ENCODE results near the gene CDH2.

Gene CDH2

DNA sequence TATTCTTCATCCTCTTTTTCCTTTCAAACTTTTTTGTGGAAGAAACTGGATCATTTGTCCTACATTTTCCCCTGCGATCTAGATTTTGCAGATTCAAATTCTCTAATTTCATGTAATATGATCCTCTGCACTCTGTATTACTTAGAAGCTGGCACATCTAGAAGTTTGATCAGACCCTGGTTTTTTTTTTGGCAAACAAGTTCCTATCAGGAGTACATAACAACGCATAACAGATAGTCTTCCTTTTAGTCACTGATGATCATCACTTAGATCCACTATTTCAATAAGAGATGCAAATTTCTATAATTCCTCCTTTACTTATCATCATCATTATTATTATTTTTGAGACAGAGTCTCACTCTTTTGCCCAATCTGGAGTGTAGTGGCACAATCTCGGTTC, 117.1 kb downstream of the CDH2 start:
- H3K4me2 ChIP-seq (ENCODE audit: low read length) = no peak overlapping the region
- H3K9ac ChIP-seq (ENCODE audit: low read depth, low read length) = no peak overlapping the region
- no peaks in the 10 kb centered on the region for H3K27me3 ChIP-seq (ENCODE audit: control insufficient read depth, insufficient read depth, low read length)
- peaks cover 42% of the 10 kb centered on the region for H3K4me1 ChIP-seq (ENCODE audit: control insufficient read depth, insufficient read depth, low read length)
- H3K36me3 ChIP-seq (ENCODE audit: insufficient read depth, low read length) = no peaks in the 10 kb centered on the region
- H3K9me3 ChIP-seq (replicated peaks; ENCODE audit: low read length) = no peaks in the 10 kb centered on the region
- no peak overlapping the region for H3K4me3 ChIP-seq (ENCODE audit: low read length)

DNA sequence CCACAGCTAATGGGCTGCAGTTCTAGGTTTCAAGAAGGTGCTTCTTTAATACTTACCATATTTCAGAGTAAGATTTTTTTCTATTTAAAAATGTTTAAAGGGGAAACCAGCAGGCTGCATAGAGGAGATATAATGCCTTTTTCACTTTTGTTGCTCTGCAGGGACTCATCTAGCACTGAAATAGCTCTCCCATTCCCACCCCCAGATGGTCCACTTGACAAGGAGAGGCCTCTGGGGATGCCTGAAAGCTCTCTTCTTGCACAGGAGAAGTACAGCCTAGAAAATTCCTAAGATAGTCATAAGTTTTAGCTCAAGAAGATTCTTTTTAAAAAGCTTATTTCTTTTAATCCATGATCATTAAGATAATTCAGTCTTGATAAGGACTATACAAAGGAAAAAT, 126.4 kb downstream of the CDH2 start:
- H3K4me2 ChIP-seq (ENCODE audit: low read length) = no peak overlapping the region
- H3K27me3 ChIP-seq (ENCODE audit: control insufficient read depth, insufficient read depth, low read length) = no peaks in the 10 kb centered on the region
- no peaks in the 10 kb centered on the region for H3K36me3 ChIP-seq (ENCODE audit: insufficient read depth, low read length)
- peaks cover 13% of the 10 kb centered on the region for H3K4me1 ChIP-seq (ENCODE audit: control insufficient read depth, insufficient read depth, low read length)
- H3K9ac ChIP-seq (ENCODE audit: low read depth, low read length) = no peak overlapping the region
- no peaks in the 10 kb centered on the region for H3K9me3 ChIP-seq (replicated peaks; ENCODE audit: low read length)
- no peak overlapping the region for H3K4me3 ChIP-seq (ENCODE audit: low read length)

DNA sequence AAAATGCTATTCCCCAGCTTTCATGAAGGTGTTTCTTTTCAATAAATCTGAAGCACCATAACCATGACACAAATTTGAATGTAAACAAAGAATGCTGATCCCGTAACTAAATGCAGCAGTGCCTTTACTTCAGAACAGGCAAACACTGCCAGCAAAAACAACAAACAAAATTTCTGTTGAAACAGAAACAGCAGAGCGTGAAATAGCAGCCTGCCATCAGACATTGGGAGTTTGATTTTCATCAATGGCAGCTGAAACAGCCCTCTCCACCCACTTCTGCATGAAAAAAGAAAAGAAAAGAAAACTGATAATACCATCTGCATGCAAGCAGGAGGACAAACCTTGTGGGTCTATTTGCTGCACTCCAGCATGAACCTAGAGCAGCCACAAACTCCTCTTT, 128.3 kb downstream of the CDH2 start:
- Histone ChIP-seq H3K36me3 (ENCODE audit: insufficient read depth, low read length) (no peaks in the 10 kb centered on the region), H3K9ac (ENCODE audit: low read depth, low read length) (no peak overlapping the region), H3K4me1 (ENCODE audit: control insufficient read depth, insufficient read depth, low read length) (peaks cover 17% of the 10 kb centered on the region), H3K4me2 (ENCODE audit: low read length) (peak overlapping the region; percentile 30), H3K9me3 (replicated peaks; ENCODE audit: low read length) (no peaks in the 10 kb centered on the region), H3K27me3 (ENCODE audit: control insufficient read depth, insufficient read depth, low read length) (no peaks in the 10 kb centered on the region), H3K4me3 (ENCODE audit: low read length) (peak overlapping the region; percentile 2)

DNA sequence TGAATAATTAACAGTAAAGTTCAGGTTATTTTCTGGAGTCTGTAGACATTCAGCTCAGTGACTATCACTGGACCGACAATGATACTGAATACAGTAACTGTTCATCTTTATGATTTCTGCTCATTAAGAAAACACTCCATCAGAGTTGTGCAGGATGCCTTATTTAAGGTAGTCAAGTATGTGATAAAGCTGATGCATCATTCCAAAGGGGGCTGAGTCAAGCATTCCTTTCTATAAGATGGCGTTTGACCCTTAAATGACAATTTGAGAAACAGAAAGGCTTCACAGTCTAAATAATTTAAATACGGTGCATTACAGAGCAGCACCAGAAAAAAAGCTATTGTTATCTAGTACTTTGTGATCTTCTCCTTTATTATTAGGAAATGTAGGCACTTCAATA, 131.1 kb downstream of the CDH2 start:
- H3K9ac ChIP-seq (ENCODE audit: low read depth, low read length) = no peak overlapping the region
- H3K4me2 ChIP-seq (ENCODE audit: low read length) = peak overlapping the region; percentile 44
- H3K27me3 ChIP-seq (ENCODE audit: control insufficient read depth, insufficient read depth, low read length) = no peaks in the 10 kb centered on the region
- peaks cover 25% of the 10 kb centered on the region for H3K4me1 ChIP-seq (ENCODE audit: control insufficient read depth, insufficient read depth, low read length)
- no peaks in the 10 kb centered on the region for H3K36me3 ChIP-seq (ENCODE audit: insufficient read depth, low read length)
- no peak overlapping the region for H3K4me3 ChIP-seq (ENCODE audit: low read length)
- H3K9me3 ChIP-seq (replicated peaks; ENCODE audit: low read length) = no peaks in the 10 kb centered on the region

DNA sequence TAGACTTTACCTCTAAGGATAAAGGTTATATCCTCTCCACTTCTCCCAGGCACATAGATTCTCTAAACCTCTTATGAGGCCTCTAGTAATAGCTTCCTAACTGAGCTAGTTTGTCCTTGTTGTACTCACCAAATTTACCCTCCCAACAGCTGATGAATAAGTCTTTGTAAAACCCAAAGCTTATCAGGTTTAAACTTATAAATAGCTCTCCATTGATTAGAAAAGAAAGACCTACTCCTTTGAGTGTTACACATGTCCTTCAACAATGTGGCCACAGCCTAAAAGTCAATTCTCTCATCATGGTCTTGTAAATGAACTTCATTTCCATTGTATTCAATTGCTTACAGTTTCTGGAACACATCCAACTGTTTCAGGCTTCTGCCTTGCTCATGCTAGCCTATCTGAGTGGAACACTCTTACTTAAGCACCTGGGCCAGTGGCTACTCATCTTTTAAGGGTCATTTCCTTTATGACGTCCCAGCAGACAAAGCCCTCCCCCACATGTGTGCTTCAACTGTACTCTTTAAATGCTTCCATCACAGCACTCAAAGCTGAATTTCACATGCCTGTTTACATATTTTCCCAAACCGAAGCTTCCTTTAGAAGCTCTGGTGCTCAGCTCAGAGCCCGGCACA, 131.6 kb downstream of the CDH2 start:
- Histone ChIP-seq H3K4me3 (ENCODE audit: low read length) (no peak overlapping the region), H3K36me3 (ENCODE audit: insufficient read depth, low read length) (no peaks in the 10 kb centered on the region), H3K9me3 (replicated peaks; ENCODE audit: low read length) (no peaks in the 10 kb centered on the region), H3K4me2 (ENCODE audit: low read length) (peak overlapping the region; percentile 44), H3K9ac (ENCODE audit: low read depth, low read length) (no peak overlapping the region), H3K4me1 (ENCODE audit: control insufficient read depth, insufficient read depth, low read length) (peaks cover 31% of the 10 kb centered on the region), H3K27me3 (ENCODE audit: control insufficient read depth, insufficient read depth, low read length) (no peaks in the 10 kb centered on the region)

DNA sequence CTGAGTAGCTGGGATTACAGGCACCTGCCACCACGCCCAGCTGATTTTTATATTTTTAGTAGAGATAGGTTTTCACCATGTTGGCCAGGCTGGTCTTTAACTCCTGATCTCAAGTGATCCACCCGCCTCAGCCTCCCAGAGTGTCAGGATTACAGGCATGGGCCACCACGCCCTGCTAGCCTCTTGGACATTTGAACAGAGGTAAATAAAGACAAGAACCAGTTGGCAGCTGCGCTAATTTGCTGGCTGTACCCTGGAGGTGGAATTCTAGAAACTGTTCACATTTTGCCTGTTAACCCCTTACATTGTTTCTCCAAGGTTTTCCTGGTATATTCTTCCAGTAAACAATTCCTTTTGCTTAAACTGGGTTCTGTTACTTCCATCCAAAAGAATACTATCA, 132.9 kb downstream of the CDH2 start:
- peaks cover 35% of the 10 kb centered on the region for H3K4me1 ChIP-seq (ENCODE audit: control insufficient read depth, insufficient read depth, low read length)
- H3K9ac ChIP-seq (ENCODE audit: low read depth, low read length) = no peak overlapping the region
- no peak overlapping the region for H3K4me3 ChIP-seq (ENCODE audit: low read length)
- H3K36me3 ChIP-seq (ENCODE audit: insufficient read depth, low read length) = no peaks in the 10 kb centered on the region
- no peaks in the 10 kb centered on the region for H3K27me3 ChIP-seq (ENCODE audit: control insufficient read depth, insufficient read depth, low read length)
- no peak overlapping the region for H3K4me2 ChIP-seq (ENCODE audit: low read length)
- no peaks in the 10 kb centered on the region for H3K9me3 ChIP-seq (replicated peaks; ENCODE audit: low read length)

DNA sequence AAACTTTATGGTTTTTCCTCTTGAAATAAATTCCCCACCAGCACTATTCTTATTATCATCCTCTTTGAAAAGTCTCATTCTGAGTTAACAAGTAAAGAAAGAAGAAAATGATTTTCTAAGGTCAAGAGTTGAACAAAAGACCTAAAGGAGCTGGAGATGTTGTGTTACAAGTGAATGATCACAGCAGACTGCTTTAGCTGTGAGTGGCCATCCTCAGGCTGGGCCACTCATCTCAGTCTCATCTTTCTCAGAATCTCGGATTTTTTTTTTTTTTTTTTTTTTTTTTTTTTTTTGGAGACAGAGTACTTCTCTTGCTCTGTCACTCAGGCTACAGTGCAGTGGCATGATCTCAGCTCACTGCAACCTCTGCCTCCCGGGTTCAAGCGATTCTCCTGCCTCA, 133.3 kb downstream of the CDH2 start:
- Histone ChIP-seq H3K4me1 (ENCODE audit: control insufficient read depth, insufficient read depth, low read length) (peaks cover 35% of the 10 kb centered on the region), H3K9ac (ENCODE audit: low read depth, low read length) (no peak overlapping the region), H3K36me3 (ENCODE audit: insufficient read depth, low read length) (no peaks in the 10 kb centered on the region)

DNA sequence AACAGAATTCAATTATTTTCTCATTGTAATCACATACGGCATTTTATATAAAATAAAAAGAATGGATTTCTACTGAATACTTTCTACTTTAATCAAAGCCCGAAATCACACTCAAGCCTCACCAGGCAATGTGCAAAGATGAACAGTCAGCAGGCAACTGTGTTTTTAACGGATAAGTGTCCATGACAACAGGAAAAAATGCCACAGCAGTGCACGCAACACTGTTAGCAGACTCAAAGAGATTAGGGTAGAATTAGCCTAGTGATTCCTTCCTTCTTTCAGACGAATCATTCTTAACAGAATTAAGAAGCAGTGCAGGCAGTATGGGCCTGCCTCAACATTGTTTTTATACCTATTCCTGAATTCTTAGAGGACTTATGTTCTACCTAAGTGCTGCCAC, 135.6 kb downstream of the CDH2 start:
- Histone ChIP-seq H3K9ac (ENCODE audit: low read depth, low read length) (no peak overlapping the region), H3K4me2 (ENCODE audit: low read length) (peak overlapping the region; percentile 48), H3K36me3 (ENCODE audit: insufficient read depth, low read length) (no peaks in the 10 kb centered on the region), H3K4me1 (ENCODE audit: control insufficient read depth, insufficient read depth, low read length) (peaks cover 34% of the 10 kb centered on the region), H3K4me3 (ENCODE audit: low read length) (no peak overlapping the region), H3K27me3 (ENCODE audit: control insufficient read depth, insufficient read depth, low read length) (no peaks in the 10 kb centered on the region), H3K9me3 (replicated peaks; ENCODE audit: low read length) (no peaks in the 10 kb centered on the region)

More for the DNA sequence above, 133.3 kb downstream of the CDH2 start:
- Histone ChIP-seq H3K4me2 (ENCODE audit: low read length) (no peak overlapping the region), H3K27me3 (ENCODE audit: control insufficient read depth, insufficient read depth, low read length) (no peaks in the 10 kb centered on the region), H3K9me3 (replicated peaks; ENCODE audit: low read length) (no peaks in the 10 kb centered on the region), H3K4me3 (ENCODE audit: low read length) (no peak overlapping the region)

DNA sequence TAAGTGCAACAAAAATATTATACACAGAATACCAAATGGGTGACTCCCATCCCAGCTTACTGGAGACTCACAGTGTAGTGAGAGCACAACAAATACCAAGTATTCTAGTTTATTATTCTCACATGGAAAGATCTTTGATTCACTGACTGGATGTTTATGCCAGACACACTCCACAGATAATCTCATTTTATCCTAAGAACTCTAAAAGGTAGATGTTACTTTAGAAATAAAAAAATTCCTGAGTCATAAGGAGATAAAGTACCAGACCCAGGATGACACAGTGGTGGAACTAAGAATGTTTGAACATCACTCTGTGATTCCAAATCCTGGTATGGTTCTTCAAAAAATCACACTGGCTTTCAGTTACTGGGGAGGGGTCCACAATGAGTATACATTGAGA, 136.2 kb downstream of the CDH2 start:
- H3K4me3 ChIP-seq (ENCODE audit: low read length) = no peak overlapping the region
- H3K9ac ChIP-seq (ENCODE audit: low read depth, low read length) = no peak overlapping the region
- H3K4me1 ChIP-seq (ENCODE audit: control insufficient read depth, insufficient read depth, low read length) = peaks cover 29% of the 10 kb centered on the region
- H3K9me3 ChIP-seq (replicated peaks; ENCODE audit: low read length) = no peaks in the 10 kb centered on the region
- H3K36me3 ChIP-seq (ENCODE audit: insufficient read depth, low read length) = no peaks in the 10 kb centered on the region
- H3K27me3 ChIP-seq (ENCODE audit: control insufficient read depth, insufficient read depth, low read length) = no peaks in the 10 kb centered on the region
- peak overlapping the region; percentile 48 for H3K4me2 ChIP-seq (ENCODE audit: low read length)

DNA sequence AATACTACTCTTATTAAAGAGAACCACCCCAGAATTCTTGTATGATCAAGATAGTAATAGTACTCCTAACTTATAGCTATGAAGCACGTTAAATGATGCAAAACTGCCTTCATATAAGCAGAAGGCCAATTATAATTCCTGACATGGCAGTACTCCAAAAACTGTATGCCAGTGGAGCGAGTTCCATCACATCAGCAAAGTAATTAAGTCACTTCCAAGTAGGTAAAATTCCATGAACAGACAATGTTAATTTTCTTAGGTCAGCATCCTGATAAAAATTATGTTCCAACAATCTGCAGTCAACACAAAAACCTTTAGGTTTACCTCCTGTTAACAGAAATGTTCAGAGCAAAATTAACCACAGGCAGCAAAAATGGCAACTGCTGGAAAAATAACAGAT, 136.7 kb downstream of the CDH2 start:
- Histone ChIP-seq H3K9ac (ENCODE audit: low read depth, low read length) (no peak overlapping the region), H3K4me2 (ENCODE audit: low read length) (no peak overlapping the region), H3K4me3 (ENCODE audit: low read length) (no peak overlapping the region), H3K36me3 (ENCODE audit: insufficient read depth, low read length) (no peaks in the 10 kb centered on the region), H3K4me1 (ENCODE audit: control insufficient read depth, insufficient read depth, low read length) (peaks cover 24% of the 10 kb centered on the region), H3K27me3 (ENCODE audit: control insufficient read depth, insufficient read depth, low read length) (no peaks in the 10 kb centered on the region), H3K9me3 (replicated peaks; ENCODE audit: low read length) (no peaks in the 10 kb centered on the region)

DNA sequence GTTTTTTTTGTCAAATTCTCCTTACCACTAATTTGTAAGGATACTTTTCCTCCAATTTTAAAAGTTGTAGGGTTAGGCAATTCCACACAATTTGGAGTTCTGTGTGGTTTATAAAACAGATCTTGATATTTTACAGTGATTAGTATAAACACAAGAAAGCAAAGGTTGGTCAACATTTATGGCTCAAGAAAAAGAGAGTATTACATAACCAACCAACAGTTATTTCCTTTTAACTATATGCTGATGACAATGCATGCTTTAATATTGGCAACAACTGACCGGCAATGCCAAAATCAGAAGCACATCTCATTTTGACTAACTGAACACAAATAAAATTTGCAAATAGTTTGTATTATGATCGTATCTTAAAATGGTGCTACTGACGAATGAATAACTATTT, 137.2 kb downstream of the CDH2 start:
- Histone ChIP-seq H3K27me3 (ENCODE audit: control insufficient read depth, insufficient read depth, low read length) (no peaks in the 10 kb centered on the region), H3K4me2 (ENCODE audit: low read length) (no peak overlapping the region), H3K4me1 (ENCODE audit: control insufficient read depth, insufficient read depth, low read length) (peaks cover 24% of the 10 kb centered on the region), H3K36me3 (ENCODE audit: insufficient read depth, low read length) (no peaks in the 10 kb centered on the region), H3K9me3 (replicated peaks; ENCODE audit: low read length) (no peaks in the 10 kb centered on the region), H3K4me3 (ENCODE audit: low read length) (no peak overlapping the region), H3K9ac (ENCODE audit: low read depth, low read length) (no peak overlapping the region)

DNA sequence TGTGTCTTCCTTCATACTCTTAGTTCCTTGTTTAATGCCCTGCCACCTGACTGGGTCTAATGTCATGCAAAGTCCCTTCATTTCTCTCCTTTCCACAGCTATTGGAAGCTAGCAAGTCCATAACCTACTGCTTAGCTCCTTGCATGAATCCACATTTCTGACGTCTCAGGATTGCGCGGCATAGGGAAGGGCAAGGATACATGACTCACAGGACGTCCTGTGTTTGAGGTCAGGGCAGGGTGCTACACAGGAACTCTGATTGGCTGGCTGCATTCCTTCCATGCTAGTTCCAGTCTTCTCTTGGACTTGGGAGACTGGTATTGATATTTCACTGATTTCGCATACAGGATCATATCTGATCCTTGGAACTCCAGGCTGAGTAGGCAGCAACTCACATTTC, 137.9 kb downstream of the CDH2 start:
- H3K4me3 ChIP-seq (ENCODE audit: low read length) = no peak overlapping the region
- peaks cover 24% of the 10 kb centered on the region for H3K4me1 ChIP-seq (ENCODE audit: control insufficient read depth, insufficient read depth, low read length)
- H3K9me3 ChIP-seq (replicated peaks; ENCODE audit: low read length) = no peaks in the 10 kb centered on the region
- H3K36me3 ChIP-seq (ENCODE audit: insufficient read depth, low read length) = no peaks in the 10 kb centered on the region
- no peaks in the 10 kb centered on the region for H3K27me3 ChIP-seq (ENCODE audit: control insufficient read depth, insufficient read depth, low read length)
- H3K9ac ChIP-seq (ENCODE audit: low read depth, low read length) = no peak overlapping the region
- H3K4me2 ChIP-seq (ENCODE audit: low read length) = no peak overlapping the region

Measured in skeletal muscle satellite cell (primary cell).